ENCODE results near the gene CIAO3. TPM values are rescaled to one million over a fixed set of nuclear protein-coding genes. Genes with fewer than 3 reads are reported as not detected.

CIAO3 gene
- total RNA-seq, 1 donor, result 37.1 TPM

DNA sequence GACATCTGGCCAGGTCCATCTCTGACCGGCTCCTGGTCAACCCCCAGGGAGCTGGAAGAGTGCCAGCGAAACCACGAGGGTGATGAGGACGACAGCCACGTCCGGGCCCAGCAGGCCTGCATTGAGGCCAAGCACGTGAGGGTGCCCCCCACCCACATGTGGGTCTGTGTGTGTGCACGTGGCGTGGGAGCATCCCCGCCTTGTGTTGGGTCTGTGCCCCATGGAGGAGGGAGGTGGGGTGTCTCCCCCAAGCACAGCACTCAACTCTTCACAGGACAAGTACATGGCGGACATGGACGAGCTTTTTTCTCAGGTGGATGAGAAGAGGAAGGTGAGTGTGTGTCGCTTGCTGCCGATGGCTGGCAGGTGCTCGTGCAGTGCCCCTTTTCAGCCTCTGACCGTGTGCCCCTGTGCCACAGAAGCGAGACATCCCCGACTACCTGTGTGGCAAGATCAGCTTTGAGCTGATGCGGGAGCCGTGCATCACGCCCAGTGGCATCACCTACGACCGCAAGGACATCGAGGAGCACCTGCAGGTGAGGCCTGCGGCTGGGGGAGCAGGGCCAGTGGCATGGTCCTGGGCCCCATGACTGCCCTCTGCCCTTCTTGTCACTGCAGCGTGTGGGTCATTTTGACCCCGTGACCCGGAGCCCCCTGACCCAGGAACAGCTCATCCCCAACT is 58.9 kb downstream of the CIAO3 start:
- peak overlapping the region; percentile 79 for H3K4me3 ChIP-seq (ENCODE audit: low read depth, low read length)
- DNase-seq (ENCODE audit: low read depth), result peak; percentile 24
- TF ChIP-seq, protein P1, sequence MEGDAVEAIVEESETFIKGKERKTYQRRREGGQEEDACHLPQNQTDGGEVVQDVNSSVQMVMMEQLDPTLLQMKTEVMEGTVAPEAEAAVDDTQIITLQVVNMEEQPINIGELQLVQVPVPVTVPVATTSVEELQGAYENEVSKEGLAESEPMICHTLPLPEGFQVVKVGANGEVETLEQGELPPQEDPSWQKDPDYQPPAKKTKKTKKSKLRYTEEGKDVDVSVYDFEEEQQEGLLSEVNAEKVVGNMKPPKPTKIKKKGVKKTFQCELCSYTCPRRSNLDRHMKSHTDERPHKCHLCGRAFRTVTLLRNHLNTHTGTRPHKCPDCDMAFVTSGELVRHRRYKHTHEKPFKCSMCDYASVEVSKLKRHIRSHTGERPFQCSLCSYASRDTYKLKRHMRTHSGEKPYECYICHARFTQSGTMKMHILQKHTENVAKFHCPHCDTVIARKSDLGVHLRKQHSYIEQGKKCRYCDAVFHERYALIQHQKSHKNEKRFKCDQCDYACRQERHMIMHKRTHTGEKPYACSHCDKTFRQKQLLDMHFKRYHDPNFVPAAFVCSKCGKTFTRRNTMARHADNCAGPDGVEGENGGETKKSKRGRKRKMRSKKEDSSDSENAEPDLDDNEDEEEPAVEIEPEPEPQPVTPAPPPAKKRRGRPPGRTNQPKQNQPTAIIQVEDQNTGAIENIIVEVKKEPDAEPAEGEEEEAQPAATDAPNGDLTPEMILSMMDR (IDR thresholded peaks at IDR 0.05; ENCODE audit: insufficient read depth, low read depth, low read length), result no peak

DNA sequence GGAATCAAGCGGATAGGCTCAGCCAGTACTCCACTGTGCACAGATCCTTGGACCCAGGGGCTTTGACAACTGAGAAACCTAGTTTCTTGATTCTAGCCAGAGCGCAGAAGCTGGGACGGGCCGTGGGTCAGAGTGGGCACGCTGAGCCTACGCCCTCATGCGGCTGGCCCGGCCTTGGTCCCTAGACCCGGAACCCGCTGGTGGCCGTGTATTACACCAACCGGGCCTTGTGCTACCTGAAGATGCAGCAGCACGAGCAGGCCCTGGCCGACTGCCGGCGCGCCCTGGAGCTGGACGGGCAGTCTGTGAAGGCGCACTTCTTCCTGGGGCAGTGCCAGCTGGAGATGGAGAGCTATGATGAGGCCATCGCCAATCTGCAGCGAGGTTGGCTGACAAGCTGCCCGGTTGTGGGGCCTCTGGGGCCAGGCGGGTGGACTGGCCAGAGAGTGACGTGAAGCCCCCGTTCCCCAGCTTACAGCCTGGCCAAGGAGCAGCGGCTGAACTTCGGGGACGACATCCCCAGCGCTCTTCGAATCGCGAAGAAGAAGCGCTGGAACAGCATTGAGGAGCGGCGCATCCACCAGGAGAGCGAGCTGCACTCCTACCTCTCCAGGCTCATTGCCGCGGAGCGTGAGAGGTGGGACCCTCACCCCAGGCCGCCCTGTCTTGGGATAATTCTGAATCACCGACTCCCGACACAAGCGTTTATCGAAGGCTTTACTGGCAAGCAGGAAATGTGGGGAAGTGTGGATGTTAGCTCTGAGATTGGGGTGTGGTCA is 59.6 kb downstream of the CIAO3 start:
- peak overlapping the region; percentile 79 for H3K4me3 ChIP-seq (ENCODE audit: low read depth, low read length)
- TF ChIP-seq, protein P1 (IDR thresholded peaks at IDR 0.05; ENCODE audit: insufficient read depth, low read depth, low read length), result peak; percentile 21
- DNase-seq (ENCODE audit: low read depth), result peak; percentile 42

DNA sequence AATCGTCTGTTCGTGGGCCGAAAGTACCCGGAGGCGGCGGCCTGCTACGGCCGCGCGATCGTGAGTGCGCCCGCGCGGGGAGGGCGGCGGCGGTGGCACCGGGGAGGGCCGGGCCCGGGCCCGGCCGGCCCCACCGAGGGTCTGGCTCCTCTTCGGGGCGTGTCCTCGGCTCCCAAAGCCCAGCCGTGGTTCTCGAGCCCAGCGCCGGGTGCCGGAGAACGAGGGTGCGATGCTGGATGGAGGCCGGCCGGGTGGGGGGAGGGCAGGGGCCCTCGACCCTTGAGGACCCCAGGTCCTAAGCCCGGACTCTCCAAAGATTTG is 60.2 kb downstream of the CIAO3 start:
- TF ChIP-seq, protein P1 (IDR thresholded peaks at IDR 0.05; ENCODE audit: insufficient read depth, low read depth, low read length), result no peak
- H3K4me3 ChIP-seq (ENCODE audit: low read depth, low read length), result peak overlapping the region; percentile 79
- DNase-seq (ENCODE audit: low read depth), result no peak

DNA sequence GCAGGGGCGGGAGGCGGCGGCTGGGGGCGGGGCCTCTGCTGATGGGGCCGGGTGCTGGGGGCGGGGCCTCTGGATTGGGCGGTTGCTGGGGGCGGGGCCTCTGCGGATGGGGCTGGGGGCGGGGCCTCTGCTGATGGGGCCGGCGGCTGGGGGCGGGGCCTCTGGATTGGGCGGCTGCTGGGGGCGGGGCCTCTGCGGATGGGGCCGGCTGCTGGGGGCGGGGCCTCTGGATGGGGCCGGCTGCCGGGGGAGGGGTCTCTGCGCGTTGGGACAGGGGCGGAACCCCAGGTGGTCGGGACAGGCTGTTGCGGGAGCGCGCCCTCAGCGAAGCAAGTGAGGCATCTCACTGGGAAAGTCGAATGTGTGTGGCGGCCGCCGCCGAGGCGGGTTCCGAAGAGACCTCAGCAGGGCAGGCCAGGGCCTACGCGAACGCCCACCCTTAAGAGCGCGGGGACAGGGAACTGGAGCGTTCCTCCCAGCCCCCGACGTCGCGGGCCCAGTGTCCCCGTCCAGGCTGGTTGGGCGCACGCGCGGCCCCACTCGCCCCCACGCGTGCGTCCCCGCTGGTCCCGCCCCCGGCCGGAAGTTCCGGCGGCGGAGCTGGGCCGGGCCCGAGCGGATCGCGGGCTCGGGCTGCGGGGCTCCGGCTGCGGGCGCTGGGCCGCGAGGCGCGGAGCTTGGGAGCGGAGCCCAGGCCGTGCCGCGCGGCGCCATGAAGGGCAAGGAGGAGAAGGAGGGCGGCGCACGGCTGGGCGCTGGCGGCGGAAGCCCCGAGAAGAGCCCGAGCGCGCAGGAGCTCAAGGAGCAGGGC is 60.8 kb downstream of the CIAO3 start, which contains the start of gene STUB1:
TSS of gene STUB1 (plus strand) at position 597 of the 811 bp plus-strand sequence. CDS start at position 713, 116 bp downstream.
- TF ChIP-seq, protein P1 (IDR thresholded peaks at IDR 0.05; ENCODE audit: insufficient read depth, low read depth, low read length), result no peak
- DNase-seq (ENCODE audit: low read depth), result peak; percentile 93
- H3K4me3 ChIP-seq (ENCODE audit: low read depth, low read length), result peak within 1 kb of the TSS; percentile 79

Small RNAs within 50 kb of the gene (small RNA-seq; reads per million reads assigned to genes)
- gene MIR662, result not detected

Other genes with a start within 250 kb of the CIAO3 start
- gene CAPN15, start 213.3 kb downstream of the CIAO3 start, total RNA-seq, result 37.1 and 43.2 TPM in 2 replicates
- gene PRR35, start 180.6 kb downstream of the CIAO3 start, total RNA-seq, result not detected in 2 replicates
- 1.7 and 3.2 TPM in 2 replicates for gene NHLRC4, start 174.0 kb downstream of the CIAO3 start, total RNA-seq
- gene PIGQ, start 171.0 kb downstream of the CIAO3 start, total RNA-seq, result 22.0 and 33.8 TPM in 2 replicates
- gene RAB40C, start 150.9 kb downstream of the CIAO3 start, total RNA-seq, result 9.9 and 10.6 TPM in 2 replicates
- under 0.01 and 0.43 TPM in 2 replicates for gene WFIKKN1, start 110.0 kb downstream of the CIAO3 start, total RNA-seq
- 51.8 and 78.3 TPM in 2 replicates for gene METTL26, start 104.7 kb downstream of the CIAO3 start, total RNA-seq
- gene MCRIP2, start 99.2 kb downstream of the CIAO3 start, total RNA-seq, result 14.8 and 16.0 TPM in 2 replicates
- gene WDR90, start 91.6 kb downstream of the CIAO3 start, total RNA-seq, result 12.5 and 18.7 TPM in 2 replicates
- gene RHOT2, start 72.9 kb downstream of the CIAO3 start, total RNA-seq, result 44.0 and 53.1 TPM in 2 replicates
- gene RHBDL1, start 65.3 kb downstream of the CIAO3 start, total RNA-seq, result 1.3 and 1.9 TPM in 2 replicates
- 100 and 113 TPM in 2 replicates for gene STUB1, start 60.6 kb downstream of the CIAO3 start, total RNA-seq
- gene JMJD8, start 56.7 kb downstream of the CIAO3 start, total RNA-seq, result 35.4 and 36.3 TPM in 2 replicates
- gene WDR24, start 50.6 kb downstream of the CIAO3 start, total RNA-seq, result 8.2 and 9.0 TPM in 2 replicates
- gene FBXL16, start 35.2 kb downstream of the CIAO3 start, total RNA-seq, result under 0.01 TPM in 2 replicates
- gene METRN, start 25.9 kb downstream of the CIAO3 start, total RNA-seq, result 39.3 and 44.5 TPM in 2 replicates
- 19.4 and 37.0 TPM in 2 replicates for gene ANTKMT, start 19.9 kb downstream of the CIAO3 start, total RNA-seq
- gene CCDC78, start 14.6 kb downstream of the CIAO3 start, total RNA-seq, result 1.3 and 3.2 TPM in 2 replicates
- 14.7 and 21.9 TPM in 2 replicates for gene HAGHL, start 13.9 kb downstream of the CIAO3 start, total RNA-seq
- gene MSLN, start 19.7 kb upstream of the CIAO3 start, total RNA-seq, result 0.32 and 0.86 TPM in 2 replicates
- gene RPUSD1, start 47.4 kb upstream of the CIAO3 start, total RNA-seq, result 21.2 and 32.2 TPM in 2 replicates
- 13.8 and 13.9 TPM in 2 replicates for gene CHTF18, start 47.6 kb upstream of the CIAO3 start, total RNA-seq
- gene GNG13, start 59.7 kb upstream of the CIAO3 start, total RNA-seq, result not detected in 2 replicates
- 13.0 and 15.8 TPM in 2 replicates for gene LMF1, start 230.0 kb upstream of the CIAO3 start, total RNA-seq
- under 0.01 TPM in 1 of 2 replicates, not detected in the other for gene SOX8, start 240.8 kb upstream of the CIAO3 start, total RNA-seq

Data from fibroblast of villous mesenchyme (primary cell).